Measurements from ENCODE around the gene SLC22A4.

Gene SLC22A4

GRCh38 chr5:132299917-132300316 is 5.7 kb downstream of the SLC22A4 start:
- DNase-seq (ENCODE audit: low read depth in 2 of 2) = no peak

DNA sequence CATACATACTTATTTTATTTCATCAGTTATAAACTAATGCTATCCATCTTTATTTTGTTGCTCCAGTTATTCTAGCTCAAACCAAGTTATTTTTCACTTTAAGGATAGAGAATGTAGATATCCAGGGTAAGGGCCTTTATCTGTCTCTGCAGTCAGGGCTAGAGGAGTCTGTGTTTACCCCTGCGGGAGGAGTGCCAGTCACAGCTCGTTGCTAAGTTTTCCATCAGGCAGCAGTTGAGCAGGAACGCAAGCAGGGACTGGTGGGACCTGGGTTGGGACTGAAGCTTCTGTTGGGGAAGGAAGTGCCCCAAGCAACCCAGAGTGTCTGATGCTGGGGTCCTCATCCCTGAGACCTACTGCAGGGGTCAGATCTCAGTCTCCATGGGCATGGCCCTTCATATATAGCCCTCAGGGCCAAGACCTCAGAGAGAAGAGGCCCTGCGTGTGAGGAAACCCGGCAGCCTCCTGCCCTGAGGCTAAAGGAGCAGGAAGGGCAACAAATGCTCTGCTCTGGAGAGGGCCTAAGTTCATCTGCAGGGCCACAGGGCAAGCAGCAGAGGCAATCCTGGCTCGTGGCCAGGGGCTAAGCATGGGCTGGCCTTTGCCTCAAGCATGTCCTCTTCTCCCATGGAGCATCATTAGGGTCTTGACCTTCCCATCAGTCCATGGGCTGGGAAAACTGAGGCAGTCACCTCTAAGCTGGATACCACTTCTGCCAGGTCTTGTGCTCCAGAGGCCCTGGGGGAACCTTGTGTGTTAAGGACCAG is 6.6 kb downstream of the SLC22A4 start:
- DNase-seq (ENCODE audit: low read depth in 2 of 2) = no peak

- no peak for DNase-seq (ENCODE audit: low read depth in 2 of 2)
Measured at GRCh38 chr5:132301344-132302271, 7.4 kb downstream of the SLC22A4 start.

- no peak for DNase-seq (ENCODE audit: low read depth in 2 of 2)
Measured at GRCh38 chr5:132302413-132302812, 8.2 kb downstream of the SLC22A4 start.

GRCh38 chr5:132303589-132303988 is 9.4 kb downstream of the SLC22A4 start:
- no peak for DNase-seq (ENCODE audit: low read depth in 2 of 2)

DNA sequence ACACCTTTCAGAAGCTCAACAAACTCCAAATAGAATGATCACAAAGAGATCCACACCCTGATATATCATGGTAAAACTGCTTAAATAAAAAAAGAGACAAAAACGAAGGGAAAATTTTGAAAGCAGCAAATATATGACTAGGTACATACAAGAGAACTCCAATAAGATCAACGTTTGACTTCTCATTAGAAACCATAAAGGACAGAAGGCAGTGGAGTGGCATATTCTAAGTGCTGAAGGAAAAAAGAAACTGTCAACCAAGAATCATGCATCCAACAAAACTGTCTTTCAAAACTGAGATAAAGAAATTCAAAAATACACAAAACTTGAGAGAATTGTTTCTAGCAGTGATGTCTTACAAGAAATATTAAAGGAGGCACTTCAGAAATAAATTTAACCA is 11.2 kb downstream of the SLC22A4 start:
- DNase-seq (ENCODE audit: low read depth in 2 of 2) = no peak

DNA sequence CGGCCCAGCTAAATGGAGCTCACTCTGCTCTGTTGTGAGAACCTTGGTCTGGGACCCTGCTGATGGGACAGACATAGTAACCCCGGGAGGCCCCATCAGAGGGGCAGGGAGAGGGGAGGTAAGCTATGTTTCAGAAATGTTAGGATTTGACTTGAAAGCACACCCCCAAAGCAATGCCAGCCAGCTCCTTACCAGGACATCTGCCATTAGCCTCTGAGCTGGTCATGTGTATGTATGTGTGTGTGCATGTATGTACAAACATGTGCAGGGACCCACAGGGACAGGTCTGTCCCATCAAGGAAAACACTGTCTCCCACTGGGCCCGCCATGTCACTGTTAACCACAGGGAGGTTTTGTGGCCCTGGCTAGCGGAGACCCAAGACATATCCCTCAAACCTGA is 14.5 kb downstream of the SLC22A4 start:
- DNase-seq (ENCODE audit: low read depth in 2 of 2) = no peak

DNA sequence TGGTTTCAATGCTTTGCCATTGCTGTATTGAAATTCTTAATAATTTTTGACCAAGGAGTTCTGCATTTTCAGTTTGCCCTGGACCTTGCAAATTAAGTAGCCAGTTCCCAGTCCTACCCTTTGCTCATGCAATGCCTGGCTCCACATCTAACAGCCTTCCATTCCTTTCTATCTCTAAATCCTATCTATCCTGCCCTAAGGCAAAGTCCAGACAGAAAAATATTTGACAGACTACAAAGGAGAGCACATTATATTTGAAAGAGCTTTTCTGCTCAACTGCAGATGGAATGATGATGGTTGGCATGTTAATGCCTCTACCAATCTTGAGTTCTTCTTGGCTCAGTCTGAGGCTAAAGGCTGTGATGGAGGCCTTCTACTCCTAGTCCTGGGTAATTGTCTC is 15.5 kb downstream of the SLC22A4 start:
- DNase-seq (ENCODE audit: low read depth in 2 of 2) = no peak

DNA sequence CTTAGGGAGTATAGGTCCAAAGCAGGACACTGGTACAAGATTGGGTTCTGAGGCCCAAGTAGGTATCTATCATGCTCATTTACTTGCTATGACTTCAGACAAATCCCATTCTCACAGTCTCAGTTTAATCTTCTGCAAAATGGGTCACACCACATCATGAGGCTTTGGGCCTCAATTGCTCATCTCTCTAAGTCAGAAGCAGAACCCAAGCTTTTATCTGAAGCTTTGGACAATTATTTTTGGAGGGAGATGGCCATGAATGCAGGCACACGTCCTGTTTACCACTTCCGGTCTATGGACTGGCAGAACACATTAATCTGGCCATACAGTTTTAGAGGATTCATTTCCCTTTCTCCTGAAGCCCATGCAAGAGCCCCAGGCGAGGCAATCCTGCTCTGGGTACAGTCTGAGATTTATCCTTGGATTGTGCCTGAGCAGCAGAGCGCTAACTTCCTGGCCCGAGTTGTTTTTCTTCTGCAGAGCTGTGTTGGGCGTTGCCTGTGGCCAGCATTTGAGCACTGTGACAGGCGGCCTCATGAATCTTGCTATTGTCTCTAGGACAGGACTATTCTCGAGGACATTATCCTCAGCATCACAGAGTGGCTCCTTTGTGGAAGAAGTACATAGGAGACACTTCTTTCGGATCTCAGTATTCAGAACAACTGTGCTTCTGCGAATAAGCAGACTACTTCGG is 16.1 kb downstream of the SLC22A4 start:
- DNase-seq (ENCODE audit: low read depth in 2 of 2) = no peak

GRCh38 chr5:132313366-132313765 is 19.2 kb downstream of the SLC22A4 start:
- no peak for DNase-seq (ENCODE audit: low read depth in 2 of 2)

DNA sequence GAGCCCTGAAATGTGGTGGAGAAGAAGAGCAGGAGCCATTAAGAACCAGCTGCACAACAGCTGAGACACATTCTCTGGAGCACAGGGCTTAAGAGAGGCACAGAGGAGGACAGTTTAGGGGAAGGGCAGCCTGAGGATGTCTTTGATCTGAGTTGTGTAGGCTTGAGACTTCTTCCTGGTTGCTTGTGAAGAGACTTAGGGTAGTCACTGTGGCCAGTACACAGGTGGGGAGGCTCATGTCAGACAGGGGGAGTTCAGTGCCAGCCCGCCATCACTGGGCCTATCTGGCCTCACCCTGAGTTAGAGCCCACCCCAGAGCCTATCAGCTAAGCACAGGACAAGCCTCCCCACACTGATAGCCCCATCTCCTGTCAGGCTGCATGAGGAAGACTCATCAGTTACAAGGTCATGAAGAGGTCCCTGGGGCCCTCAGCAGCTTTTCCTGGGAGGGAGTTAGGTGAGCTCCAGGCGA is 19.8 kb downstream of the SLC22A4 start:
- DNase-seq (ENCODE audit: low read depth in 2 of 2) = no peak

GRCh38 chr5:132315529-132316067 is 21.4 kb downstream of the SLC22A4 start:
- DNase-seq (ENCODE audit: low read depth in 2 of 2) = no peak

DNA sequence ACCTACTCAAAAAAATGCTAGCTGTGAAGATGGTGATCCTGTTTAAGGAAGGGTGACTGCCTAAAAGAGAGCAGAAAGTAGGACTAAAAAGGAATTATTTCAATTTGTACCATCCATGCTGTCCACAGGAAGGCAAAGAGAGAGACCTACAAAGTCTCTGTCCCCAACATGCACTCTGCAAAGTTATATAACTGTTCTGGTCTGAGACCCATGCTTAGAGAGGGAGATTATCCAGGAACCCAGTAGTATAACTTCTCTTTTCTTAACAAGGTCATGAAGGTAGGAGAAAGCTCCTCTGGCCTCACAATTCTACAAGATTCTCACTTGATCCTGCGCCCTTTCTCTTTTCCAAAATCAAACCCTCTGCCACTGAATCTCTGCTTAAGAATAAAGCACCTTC is 25.8 kb downstream of the SLC22A4 start:
- no peak for DNase-seq (ENCODE audit: low read depth in 2 of 2)

GRCh38 chr5:132321109-132321721 is 27.0 kb downstream of the SLC22A4 start:
- DNase-seq (ENCODE audit: low read depth in 2 of 2) = no peak

- no peak for DNase-seq (ENCODE audit: low read depth in 2 of 2)
Measured at GRCh38 chr5:132322266-132322665, 28.1 kb downstream of the SLC22A4 start.

GRCh38 chr5:132323202-132323601 is 29.0 kb downstream of the SLC22A4 start:
- no peak for DNase-seq (ENCODE audit: low read depth in 2 of 2)

- DNase-seq (ENCODE audit: low read depth in 2 of 2) = no peak
Measured at GRCh38 chr5:132325691-132326090, 31.5 kb downstream of the SLC22A4 start.

DNA sequence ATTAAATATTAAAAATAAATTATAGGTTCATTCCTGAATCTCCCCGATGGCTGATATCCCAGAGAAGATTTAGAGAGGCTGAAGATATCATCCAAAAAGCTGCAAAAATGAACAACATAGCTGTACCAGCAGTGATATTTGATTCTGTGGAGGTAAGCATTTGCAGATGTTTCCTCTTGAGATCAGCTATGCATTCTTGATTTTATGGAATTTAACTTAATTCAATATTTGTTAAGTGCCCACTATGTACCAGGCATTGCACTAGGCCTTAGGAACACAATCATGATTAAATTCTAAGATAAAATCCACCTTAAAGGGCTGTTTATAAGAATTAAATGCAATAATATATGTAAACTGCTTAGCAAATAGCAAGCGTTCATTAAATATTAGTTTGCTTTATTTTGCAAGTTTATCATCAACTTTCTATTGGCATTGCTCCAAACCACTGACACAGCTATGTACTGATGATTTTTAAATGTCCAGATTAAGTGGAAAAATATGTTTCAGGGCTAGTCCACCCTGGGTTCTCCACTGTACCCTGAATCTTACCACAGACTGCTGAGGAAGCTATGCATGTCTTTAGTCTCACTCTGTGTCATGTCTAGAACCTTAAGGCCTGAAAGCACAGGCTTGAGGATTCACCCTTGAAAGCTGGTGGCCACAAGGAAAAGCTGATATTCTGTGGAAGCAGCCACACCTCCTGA is 33.2 kb downstream of the SLC22A4 start:
- DNase-seq (ENCODE audit: low read depth in 2 of 2) = no peak

- no peak for DNase-seq (ENCODE audit: low read depth in 2 of 2)
Measured at GRCh38 chr5:132334812-132335211, 40.6 kb downstream of the SLC22A4 start.

- DNase-seq (ENCODE audit: low read depth in 2 of 2) = no peak
Measured at GRCh38 chr5:132335402-132335801, 41.2 kb downstream of the SLC22A4 start.

DNA sequence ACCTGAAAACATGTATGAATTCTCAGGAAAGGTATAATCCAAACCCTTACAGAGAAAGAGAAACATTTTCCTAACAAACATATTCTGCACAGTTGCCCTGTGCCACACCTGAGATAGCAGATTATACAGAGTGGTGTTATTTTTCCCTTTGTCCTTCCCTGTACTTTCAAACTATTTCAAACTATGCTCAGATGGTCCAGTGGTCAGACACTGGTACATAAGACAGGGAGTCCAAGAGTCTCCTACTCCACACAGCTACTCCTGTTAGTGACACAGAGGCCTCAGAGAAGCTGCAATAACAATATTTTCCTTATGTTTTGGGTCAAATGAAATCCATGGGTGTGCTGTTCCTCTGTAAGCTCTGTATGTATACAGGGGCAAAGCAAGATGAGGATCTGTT is 45.3 kb downstream of the SLC22A4 start:
- no peak for DNase-seq (ENCODE audit: low read depth in 2 of 2)
